HCT116 (cell line): ENCODE data around the gene CDKL5. TPM values are rescaled to one million over a fixed set of nuclear protein-coding genes. Genes with fewer than 3 reads are reported as not detected.

Experiments
- ATAC-seq: fragments of 200-7000 bp; cut with Tn5 transposase; 2 replicates; pipeline ENCODE4 v1.9.1; 2020; ENCODE audit warnings: mild to moderate bottlenecking, moderate library complexity
- BruUV-seq: library from RNA; stranded (reverse); fragments of 400-500 nt; replicated peaks from 2 replicates; lab custom pipeline; 2021; lab: Mats Ljungman, UMichigan
- CTCF ChIA-PET: fragments of 300-600 bp; sonication (Branson Sonifier 250); formaldehyde crosslinking; loops from one replicate; lab custom pipeline; 2021; ENCODE audit warnings: antibody characterized with exemption; lab: Charles Lee
- POLR2A ChIA-PET: fragments of 300-600, 350-600 bp; sonication (Branson Sonifier 250); formaldehyde crosslinking; loops from one replicate; lab custom pipeline; 2021; ENCODE audit warnings: antibody characterized with exemption; lab: Charles Lee
- RAD21 ChIA-PET, 2 experiments: fragments of 300-600 bp; sonication (Branson Sonifier 250); formaldehyde crosslinking; loops; one replicate each; lab custom pipeline; 2023; ENCODE audit warnings: low total read pairs in 2 of 2; ENCODE audit not compliant: uncharacterized antibody in 2 of 2, unreplicated experiment in 2 of 2, low non-redundant PET in 1 of 2; lab: Charles Lee
- DNase-seq: peaks from one replicate; pipeline ENCODE4 v3.0.0-alpha.2; 2010; ENCODE audit warnings: low read depth, low spot score
- H2AFZ ChIP-seq: fragments of 200-600 bp; shearing (Covaris generic), sonication (generic); 2 replicates; pipeline ENCODE4 v1.6.1; 2017; ENCODE audit warnings: low read depth, mixed run types, mixed read lengths, antibody characterized with exemption, low read length; ENCODE audit not compliant: poor library complexity, severe bottlenecking
- H3K27ac ChIP-seq: 2 replicates; pipeline ENCODE4 v1.5.1; 2012; ENCODE audit warnings: low read depth, low read length
- H3K27me3 ChIP-seq: fragments of 200-600 bp; sonication (generic); 2 replicates; pipeline ENCODE4 v1.6.1; 2016; ENCODE audit warnings: mixed run types, low read length, mixed read lengths; ENCODE audit not compliant: insufficient read depth
- H3K36me3 ChIP-seq, 2 experiments: fragments of 200-500 bp in 1 of 2; fragments of 200-600 bp in 1 of 2; sonication (Bioruptor generic) in 1 of 2; sonication (generic) in 1 of 2; 2 replicates each; pipeline versions ENCODE4 v1.5.1 to v1.6.1; 2014 to 2016; ENCODE audit warnings: low read length in 2 of 2, inconsistent platforms in 1 of 2, mixed read lengths in 1 of 2, mixed run types in 1 of 2; ENCODE audit not compliant: insufficient read depth in 2 of 2, control insufficient read depth in 1 of 2
- H3K4me1 ChIP-seq, 2 experiments: fragments of 200-600 bp in 1 of 2; sonication (generic) in 1 of 2; 2 replicates each; pipeline versions ENCODE4 v1.5.1 to v1.6.1; 2012 to 2017; ENCODE audit warnings: low read length in 2 of 2, inconsistent platforms in 1 of 2, mild to moderate bottlenecking in 1 of 2, mixed read lengths in 1 of 2, mixed run types in 1 of 2, moderate library complexity in 1 of 2; ENCODE audit not compliant: insufficient read depth in 2 of 2, control insufficient read depth in 1 of 2
- H3K4me2 ChIP-seq: fragments of 200-600 bp; sonication (generic); 2 replicates; pipeline ENCODE4 v1.6.1; 2017; ENCODE audit warnings: mixed run types, low read length, mixed read lengths
- H3K4me3 ChIP-seq, 2 experiments: fragments of 200-600 bp in 1 of 2; sonication (generic) in 1 of 2; replicated peaks in 1 of 2; 2 replicates each; pipeline ENCODE4 v1.5.1; 2011 to 2016; ENCODE audit warnings: low read length in 2 of 2, control low read depth in 1 of 2, low read depth in 1 of 2, mild to moderate bottlenecking in 1 of 2, mixed read lengths in 1 of 2, mixed run types in 1 of 2
- H3K79me2 ChIP-seq: fragments of 200-600 bp; sonication (generic); 2 replicates; pipeline ENCODE4 v1.6.1; 2017; ENCODE audit warnings: mild to moderate bottlenecking, mixed run types, low read length, moderate library complexity, mixed read lengths; ENCODE audit not compliant: insufficient read depth
- H3K9ac ChIP-seq: fragments of 200-600 bp; sonication (generic); 2 replicates; pipeline ENCODE4 v1.6.1; 2016; ENCODE audit warnings: low read length, mixed read lengths
- H3K9me2 ChIP-seq: fragments of 200-600 bp; sonication (generic), shearing (Covaris generic); 2 replicates; pipeline ENCODE4 v1.6.1; 2017; ENCODE audit warnings: mixed run types, mild to moderate bottlenecking, moderate library complexity; ENCODE audit not compliant: insufficient read depth
- H3K9me3 ChIP-seq, 2 experiments: fragments of 200-500 bp in 1 of 2; fragments of 200-600 bp in 1 of 2; sonication (Bioruptor generic) in 1 of 2; sonication (generic) in 1 of 2; 2 replicates each; pipeline ENCODE4 v1.6.1; 2014 to 2017; ENCODE audit warnings: low read length in 2 of 2, mixed read lengths in 2 of 2, inconsistent platforms in 1 of 2, low read depth in 1 of 2, mild to moderate bottlenecking in 1 of 2, mixed run types in 1 of 2, moderate library complexity in 1 of 2; ENCODE audit not compliant: control insufficient read depth in 1 of 2, insufficient read depth in 1 of 2
- H4K20me1 ChIP-seq: fragments of 200-600 bp; sonication (generic), shearing (Covaris generic); 2 replicates; pipeline ENCODE4 v1.6.1; 2017; ENCODE audit warnings: mixed run types, mild to moderate bottlenecking, moderate library complexity; ENCODE audit not compliant: insufficient read depth
- CEBPB ChIP-seq: IDR thresholded peaks from 2 replicates; pipeline ENCODE4 v1.6.1; 2012; ENCODE audit warnings: low read depth
- CTCF ChIP-seq, 3 experiments: fragments of 200-600 bp in 1 of 3; sonication (generic) in 1 of 3; IDR thresholded peaks in 2 of 3; conservative IDR thresholded peaks in 1 of 3; 2 replicates each; pipeline ENCODE4 v1.5.1; 2012 to 2017; ENCODE audit warnings: low read depth in 2 of 3, low read length in 2 of 3, antibody characterized with exemption in 1 of 3, borderline replicate concordance in 1 of 3, control low read depth in 1 of 3, mild to moderate bottlenecking in 1 of 3, mixed read lengths in 1 of 3, mixed run types in 1 of 3, moderate library complexity in 1 of 3; ENCODE audit not compliant: insufficient read depth in 1 of 3
- EGR1 ChIP-seq: IDR thresholded peaks from 2 replicates; pipeline ENCODE4 v1.6.1; 2012; ENCODE audit warnings: low read depth
- ELF1 ChIP-seq: IDR thresholded peaks from 2 replicates; pipeline ENCODE4 v1.6.1; 2012; ENCODE audit warnings: low read depth, borderline replicate concordance
- EZH2phosphoT487 ChIP-seq: fragments of 200-600 bp; IDR thresholded peaks from 2 replicates; pipeline ENCODE4 v1.6.1; 2018; ENCODE audit warnings: antibody characterized with exemption, borderline replicate concordance
- FOSL1 ChIP-seq: IDR thresholded peaks from 2 replicates; pipeline ENCODE4 v1.6.1; 2012; ENCODE audit warnings: low read depth
- JUND ChIP-seq: IDR thresholded peaks from 2 replicates; pipeline ENCODE4 v1.6.1; 2012
- POLR2A ChIP-seq: IDR thresholded peaks from 2 replicates; pipeline ENCODE4 v1.7.0; 2011; ENCODE audit warnings: borderline replicate concordance; ENCODE audit not compliant: insufficient read depth, insufficient read length; ENCODE audit errors: extremely low read depth
- POLR2AphosphoS5 ChIP-seq: IDR thresholded peaks from 2 replicates; pipeline ENCODE4 v1.6.1; 2011; ENCODE audit warnings: mild to moderate bottlenecking, low read depth, low read length, moderate library complexity
- RAD21 ChIP-seq: IDR thresholded peaks from 2 replicates; pipeline ENCODE4 v1.6.1; 2012; ENCODE audit warnings: low read depth, mild to moderate bottlenecking
- REST ChIP-seq: IDR thresholded peaks from 2 replicates; pipeline ENCODE4 v1.6.1; 2012; ENCODE audit warnings: low read depth
- SIN3A ChIP-seq: IDR thresholded peaks from 2 replicates; pipeline ENCODE4 v1.6.1; 2012; ENCODE audit warnings: low read depth
- SP1 ChIP-seq: IDR thresholded peaks from 2 replicates; pipeline ENCODE4 v1.6.1; 2012; ENCODE audit warnings: low read depth
- YY1 ChIP-seq: IDR thresholded peaks from 2 replicates; pipeline ENCODE4 v1.6.1; 2011; ENCODE audit warnings: low read length, low read depth, moderate library complexity, mild to moderate bottlenecking; ENCODE audit not compliant: insufficient replicate concordance; ENCODE audit errors: extremely low read depth
- intact Hi-C: fragments of 100-400 bp; cut with micrococcal nuclease; formaldehyde crosslinking; loops from 2 replicates; pipeline ENCODE4 v1.10.0; 2022
- total RNA-seq: library from RNA; stranded (reverse); gene quantifications from one replicate; pipeline ENCODE4 v1.2.1, GENCODE V29; 2021; ENCODE audit not compliant: unreplicated experiment

CDKL5 gene
- total RNA-seq, 1 experiment from 2014 or later = 2.5 TPM

- Histone ChIP-seq H3K27ac (no peak overlapping the region), H3K9me2 (no peaks in the 10 kb centered on the region), H4K20me1 (no peaks in the 10 kb centered on the region), H3K9ac (no peak overlapping the region), H3K27me3 (no peaks in the 10 kb centered on the region), H3K4me2 (no peak overlapping the region), H3K36me3 (no peaks in the 10 kb centered on the region), H3K79me2 (no peaks in the 10 kb centered on the region), H3K4me1 (no peaks in the 10 kb centered on the region), H3K9me3 (no peaks in the 10 kb centered on the region), H2AFZ (no peak overlapping the region), H3K4me3 (no peak overlapping the region)
- CTCF ChIA-PET = no interaction called here
- no TSS peak for BruUV-seq
- RAD21 ChIA-PET = no interaction called here
- POLR2A ChIA-PET = no interaction called here
- no peak for TF ChIP-seq CTCF (IDR thresholded peaks at IDR 0.05 in 2 of 3, conservative IDR thresholded peaks at IDR 0.05 in 1 of 3; ENCODE audit: borderline replicate concordance in 1 of 3, insufficient read depth in 1 of 3, low read depth in 2 of 3, low read length in 2 of 3)
- TF ChIP-seq EGR1 = no peak
- TF ChIP-seq FOSL1 = no peak
- no peak for TF ChIP-seq JUND
- TF ChIP-seq EZH2phosphoT487 = no peak
- TF ChIP-seq CEBPB = no peak
- no peak for TF ChIP-seq REST
- TF ChIP-seq POLR2A = no peak
- no peak for TF ChIP-seq YY1
- TF ChIP-seq POLR2AphosphoS5 = no peak
- TF ChIP-seq SIN3A = no peak
- TF ChIP-seq SP1 = no peak
- TF ChIP-seq ELF1 = no peak
- no peak for TF ChIP-seq RAD21
- ATAC-seq = no peak
- no peak for DNase-seq
- intact Hi-C loops = no loop called here
Observed at GRCh38 chrX:18455384-18455783, 30.0 kb downstream of the CDKL5 start.
